K562 (cell line): ENCODE results near the gene GP2.

Experiments
- GATA2 ChIP-seq: sonication (generic); formaldehyde crosslinking; IDR thresholded peaks from 2 replicates; pipeline ENCODE4 v1.4.0; 2020; ENCODE audit warnings: mild to moderate bottlenecking, missing genetic modification reagents
- HDAC1 ChIP-seq, 2 experiments: fragments of 450-650 bp; IDR thresholded peaks; 2 replicates each; pipeline ENCODE4 v1.6.1; 2016 to 2017; ENCODE audit warnings: inconsistent platforms in 1 of 2, mild to moderate bottlenecking in 1 of 2, moderate library complexity in 1 of 2
- HNRNPLL ChIP-seq: fragments of 200-400 bp; formaldehyde crosslinking; IDR thresholded peaks from 2 replicates; pipeline ENCODE4 v1.6.1; 2017; ENCODE audit warnings: low read length, low read depth, mild to moderate bottlenecking; ENCODE audit not compliant: poor library complexity, severe bottlenecking
- POLR2A ChIP-seq: fragments of 450-650 bp; conservative IDR thresholded peaks from 2 replicates; pipeline ENCODE4 v1.6.1; 2016
- POLR2AphosphoS5 ChIP-seq: IDR thresholded peaks from 2 replicates; pipeline ENCODE4 v1.6.1; 2011; ENCODE audit warnings: mild to moderate bottlenecking, low read depth, low read length, moderate library complexity; ENCODE audit not compliant: control insufficient read depth, insufficient read depth
- RNF2 ChIP-seq: sonication (generic); IDR thresholded peaks from 2 replicates; pipeline ENCODE4 v1.6.1; 2016
- SREBF2 ChIP-seq: sonication (generic); formaldehyde crosslinking; IDR thresholded peaks from 2 replicates; pipeline ENCODE4 v1.4.0; 2020; ENCODE audit warnings: mild to moderate bottlenecking, missing genetic modification reagents
- TCF7L2 ChIP-seq: fragments of 150-350 bp; IDR thresholded peaks from 2 replicates; pipeline ENCODE4 v1.6.1; 2016; ENCODE audit warnings: low read depth, mild to moderate bottlenecking, low read length, moderate library complexity
- YBX1 ChIP-seq: fragments of 450-650 bp; IDR thresholded peaks from 2 replicates; pipeline ENCODE4 v1.7.1; 2016; ENCODE audit warnings: mild to moderate bottlenecking
- TF ChIP-seq, protein P1 (sequence below), 3 experiments: IDR thresholded peaks in 2 of 3; conservative IDR thresholded peaks in 1 of 3; 2 replicates each; pipeline ENCODE4 v1.5.1; 2011 to 2012; ENCODE audit warnings: low read length in 3 of 3, mild to moderate bottlenecking in 3 of 3, control low read depth in 2 of 3, improper control_type of control experiment in 1 of 3, inconsistent platforms in 1 of 3, low read depth in 1 of 3, mixed read lengths in 1 of 3, moderate library complexity in 1 of 3; ENCODE audit not compliant: insufficient read depth in 2 of 3

DNA sequence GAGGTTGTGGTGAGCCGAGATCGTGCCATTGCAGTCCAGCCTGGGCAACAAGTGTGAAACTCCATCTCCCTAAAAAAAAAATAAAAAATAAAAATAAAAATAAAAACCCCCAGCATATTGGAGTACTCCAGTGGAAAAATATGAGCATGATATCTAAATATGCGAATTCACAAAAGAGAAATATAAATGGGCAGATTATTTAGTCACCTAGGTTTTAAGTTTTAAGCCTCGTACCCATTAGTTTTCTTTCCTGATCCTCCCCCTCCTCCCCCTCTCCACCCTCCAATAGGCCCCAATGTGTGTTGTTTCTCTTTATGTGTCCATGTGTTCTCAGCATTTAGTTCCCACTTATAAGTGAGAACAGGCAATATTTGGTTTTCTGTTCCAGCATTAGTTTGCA is 62.3 kb downstream of the GP2 start:
- TF ChIP-seq YBX1: no peak
- no peak for TF ChIP-seq HNRNPLL
- TF ChIP-seq, protein P1, sequence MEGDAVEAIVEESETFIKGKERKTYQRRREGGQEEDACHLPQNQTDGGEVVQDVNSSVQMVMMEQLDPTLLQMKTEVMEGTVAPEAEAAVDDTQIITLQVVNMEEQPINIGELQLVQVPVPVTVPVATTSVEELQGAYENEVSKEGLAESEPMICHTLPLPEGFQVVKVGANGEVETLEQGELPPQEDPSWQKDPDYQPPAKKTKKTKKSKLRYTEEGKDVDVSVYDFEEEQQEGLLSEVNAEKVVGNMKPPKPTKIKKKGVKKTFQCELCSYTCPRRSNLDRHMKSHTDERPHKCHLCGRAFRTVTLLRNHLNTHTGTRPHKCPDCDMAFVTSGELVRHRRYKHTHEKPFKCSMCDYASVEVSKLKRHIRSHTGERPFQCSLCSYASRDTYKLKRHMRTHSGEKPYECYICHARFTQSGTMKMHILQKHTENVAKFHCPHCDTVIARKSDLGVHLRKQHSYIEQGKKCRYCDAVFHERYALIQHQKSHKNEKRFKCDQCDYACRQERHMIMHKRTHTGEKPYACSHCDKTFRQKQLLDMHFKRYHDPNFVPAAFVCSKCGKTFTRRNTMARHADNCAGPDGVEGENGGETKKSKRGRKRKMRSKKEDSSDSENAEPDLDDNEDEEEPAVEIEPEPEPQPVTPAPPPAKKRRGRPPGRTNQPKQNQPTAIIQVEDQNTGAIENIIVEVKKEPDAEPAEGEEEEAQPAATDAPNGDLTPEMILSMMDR (IDR thresholded peaks at IDR 0.05 in 2 of 3, conservative IDR thresholded peaks at IDR 0.05 in 1 of 3; ENCODE audit: insufficient read depth in 2 of 3, low read depth in 1 of 3, low read length in 3 of 3): no peak
- no peak for TF ChIP-seq POLR2A
- TF ChIP-seq HDAC1 (IDR thresholded peaks at IDR 0.05): no peak
- no peak for TF ChIP-seq SREBF2 (CRISPR knock-in tag)
- TF ChIP-seq GATA2 (CRISPR knock-in tag): no peak
- no peak for TF ChIP-seq TCF7L2
- TF ChIP-seq POLR2AphosphoS5: no peak
- TF ChIP-seq RNF2: no peak
